H9 (cell line): ENCODE results near the gene AQP12A. TPM values are rescaled to one million over a fixed set of nuclear protein-coding genes. Genes with fewer than 3 reads are reported as not detected.

Experiments
- DNase-seq: peaks from one replicate; pipeline ENCODE4 v3.0.0-alpha.2; 2017
- H2AFZ ChIP-seq: one replicate; pipeline ENCODE4 v1.6.1; 2013; ENCODE audit warnings: mild to moderate bottlenecking, low read length, control low read depth, moderate library complexity
- H2AK5ac ChIP-seq: 2 replicates; pipeline ENCODE4 v1.6.1; 2013; ENCODE audit warnings: low read length, control low read depth, mixed read lengths; ENCODE audit not compliant: insufficient read length
- H2BK120ac ChIP-seq: one replicate; pipeline ENCODE4 v1.6.1; 2013; ENCODE audit warnings: low read depth, mild to moderate bottlenecking, low read length, control low read depth, inconsistent platforms; ENCODE audit not compliant: poor library complexity, severe bottlenecking
- H2BK12ac ChIP-seq: 2 replicates; pipeline ENCODE4 v1.6.1; 2013; ENCODE audit warnings: low read length, control low read depth, mixed read lengths, low read depth; ENCODE audit not compliant: insufficient read length
- H2BK15ac ChIP-seq: 2 replicates; pipeline ENCODE4 v1.6.1; 2013; ENCODE audit warnings: low read depth, low read length, control low read depth
- H2BK20ac ChIP-seq: one replicate; pipeline ENCODE4 v1.6.1; 2013; ENCODE audit warnings: low read depth, mild to moderate bottlenecking, low read length, control low read depth, inconsistent platforms; ENCODE audit not compliant: poor library complexity, severe bottlenecking
- H2BK5ac ChIP-seq: 2 replicates; pipeline ENCODE4 v1.6.1; 2013; ENCODE audit warnings: low read length, control low read depth, mixed read lengths; ENCODE audit not compliant: insufficient read length
- H3K14ac ChIP-seq: 2 replicates; pipeline ENCODE4 v1.6.1; 2013; ENCODE audit warnings: low read length, control low read depth; ENCODE audit not compliant: insufficient read depth
- H3K18ac ChIP-seq: 2 replicates; pipeline ENCODE4 v1.6.1; 2013; ENCODE audit warnings: low read depth, mild to moderate bottlenecking, mixed read lengths, low read length, control low read depth; ENCODE audit not compliant: insufficient read length
- H3K23ac ChIP-seq: 2 replicates; pipeline ENCODE4 v1.6.1; 2013; ENCODE audit warnings: low read length, control low read depth, mixed read lengths, low read depth; ENCODE audit not compliant: insufficient read length
- H3K23me2 ChIP-seq: 2 replicates; pipeline ENCODE4 v1.6.1; 2013; ENCODE audit warnings: low read depth, mild to moderate bottlenecking, mixed read lengths, low read length, control low read depth; ENCODE audit not compliant: insufficient read length, poor library complexity, severe bottlenecking
- H3K27ac ChIP-seq: 2 replicates; pipeline ENCODE4 v1.5.1; 2013; ENCODE audit warnings: low read length, control low read depth, mixed read lengths, low read depth; ENCODE audit not compliant: insufficient read length
- H3K27me3 ChIP-seq: 2 replicates; pipeline ENCODE4 v1.6.1; 2013; ENCODE audit warnings: low read length, control low read depth, inconsistent platforms; ENCODE audit not compliant: insufficient read depth
- H3K4ac ChIP-seq: 2 replicates; pipeline ENCODE4 v1.6.1; 2013; ENCODE audit warnings: low read depth, mild to moderate bottlenecking, control low read depth, inconsistent platforms, low read length, moderate library complexity
- H3K4me1 ChIP-seq: 2 replicates; pipeline ENCODE4 v1.6.1; 2013; ENCODE audit warnings: low read length, control low read depth, inconsistent platforms; ENCODE audit not compliant: insufficient read depth
- H3K4me2 ChIP-seq: 2 replicates; pipeline ENCODE4 v1.6.1; 2013; ENCODE audit warnings: low read length, control low read depth, mixed read lengths; ENCODE audit not compliant: insufficient read length, insufficient read depth
- H3K56ac ChIP-seq: 2 replicates; pipeline ENCODE4 v1.6.1; 2013; ENCODE audit warnings: low read depth, mild to moderate bottlenecking, mixed read lengths, low read length, control low read depth; ENCODE audit not compliant: insufficient read length
- H3K79me1 ChIP-seq: 2 replicates; pipeline ENCODE4 v1.6.1; 2013; ENCODE audit warnings: low read depth, mild to moderate bottlenecking, moderate library complexity, low read length, control low read depth, inconsistent platforms; ENCODE audit not compliant: insufficient read depth, poor library complexity, severe bottlenecking
- H3K79me2 ChIP-seq: 2 replicates; pipeline ENCODE4 v1.6.1; 2013; ENCODE audit warnings: low read length, control low read depth, inconsistent platforms; ENCODE audit not compliant: insufficient read depth
- H3K9ac ChIP-seq: 2 replicates; pipeline ENCODE4 v1.6.1; 2013; ENCODE audit warnings: low read length, control low read depth, mixed read lengths; ENCODE audit not compliant: insufficient read length; ENCODE audit errors: extremely low read depth
- H3K9me3 ChIP-seq: one replicate; pipeline ENCODE4 v1.6.1; 2013; ENCODE audit warnings: low read depth, low read length, inconsistent platforms; ENCODE audit not compliant: control insufficient read depth
- H3T11ph ChIP-seq: one replicate; pipeline ENCODE4 v1.6.1; 2013; ENCODE audit warnings: mild to moderate bottlenecking, low read length, control low read depth, inconsistent platforms
- H4K20me1 ChIP-seq: one replicate; pipeline ENCODE4 v1.6.1; 2013; ENCODE audit not compliant: control insufficient read depth, insufficient read length, insufficient read depth
- H4K5ac ChIP-seq: 2 replicates; pipeline ENCODE4 v1.6.1; 2013; ENCODE audit warnings: low read depth, mild to moderate bottlenecking, mixed read lengths, low read length, control low read depth; ENCODE audit not compliant: insufficient read length
- H4K8ac ChIP-seq: replicated peaks from 2 replicates; pipeline ENCODE4 v1.6.1; 2013; ENCODE audit warnings: low read length, control low read depth, mixed read lengths, low read depth; ENCODE audit not compliant: insufficient read length
- H4K91ac ChIP-seq: 2 replicates; pipeline ENCODE4 v1.6.1; 2013; ENCODE audit warnings: low read depth, mild to moderate bottlenecking, moderate library complexity, mixed read lengths, low read length, control low read depth; ENCODE audit not compliant: insufficient read length
- H3K27ac Mint-ChIP-seq, 3 experiments: 2 replicates in 2 of 3; 3 replicates in 1 of 3; pipeline ENCODE4 v1.8.0; 2020 to 2021; ENCODE audit warnings: mixed read lengths in 3 of 3, mild to moderate bottlenecking in 1 of 3, moderate library complexity in 1 of 3
- H3K27me3 Mint-ChIP-seq: 2 replicates; pipeline ENCODE4 v1.8.0; 2021; ENCODE audit warnings: low read depth, mild to moderate bottlenecking, moderate library complexity, mixed read lengths
- H3K36me3 Mint-ChIP-seq, 3 experiments: 2 replicates in 2 of 3; 3 replicates in 1 of 3; pipeline ENCODE4 v1.8.0; 2020 to 2021; ENCODE audit warnings: low read depth in 3 of 3, mixed read lengths in 3 of 3; ENCODE audit not compliant: insufficient read depth in 1 of 3
- H3K4me1 Mint-ChIP-seq, 2 experiments: 2 replicates each; pipeline ENCODE4 v1.8.0; 2020; ENCODE audit warnings: mixed read lengths in 2 of 2
- H3K4me3 Mint-ChIP-seq, 2 experiments: 2 replicates in 1 of 2; 3 replicates in 1 of 2; pipeline ENCODE4 v1.8.0; 2020 to 2021; ENCODE audit warnings: mild to moderate bottlenecking in 2 of 2, mixed read lengths in 2 of 2, moderate library complexity in 1 of 2
- H3K9me3 Mint-ChIP-seq, 2 experiments: 2 replicates in 1 of 2; 3 replicates in 1 of 2; pipeline ENCODE4 v1.8.0; 2020; ENCODE audit warnings: mild to moderate bottlenecking in 2 of 2, mixed read lengths in 2 of 2, moderate library complexity in 1 of 2
- WGBS: extraction: QIAGEN DNeasy Blood & Tissue Kit; methylation state at CpG from one replicate; pipeline ENCODE4 v1.1.7; 2013; ENCODE audit warnings: missing lambda C conversion rate, low lambda C conversion rate, mixed read lengths; ENCODE audit not compliant: insufficient read length; ENCODE audit errors: extremely low coverage; 5-methylcytosine and 5-hydroxymethylcytosine counted together
- total RNA-seq: library from RNA; stranded (reverse); gene quantifications from 2 replicates; pipeline ENCODE4 v1.2.1, GENCODE V29; 2021
- TF ChIP-seq, protein P1 (sequence below): fragments of 200-600 bp; sonication (generic); conservative IDR thresholded peaks from 3 replicates; pipeline ENCODE4 v1.8.0; 2021; ENCODE audit warnings: antibody characterized with exemption, mild to moderate bottlenecking

AQP12A gene
- total RNA-seq, 1 experiment from 2014 or later, result not detected

DNA sequence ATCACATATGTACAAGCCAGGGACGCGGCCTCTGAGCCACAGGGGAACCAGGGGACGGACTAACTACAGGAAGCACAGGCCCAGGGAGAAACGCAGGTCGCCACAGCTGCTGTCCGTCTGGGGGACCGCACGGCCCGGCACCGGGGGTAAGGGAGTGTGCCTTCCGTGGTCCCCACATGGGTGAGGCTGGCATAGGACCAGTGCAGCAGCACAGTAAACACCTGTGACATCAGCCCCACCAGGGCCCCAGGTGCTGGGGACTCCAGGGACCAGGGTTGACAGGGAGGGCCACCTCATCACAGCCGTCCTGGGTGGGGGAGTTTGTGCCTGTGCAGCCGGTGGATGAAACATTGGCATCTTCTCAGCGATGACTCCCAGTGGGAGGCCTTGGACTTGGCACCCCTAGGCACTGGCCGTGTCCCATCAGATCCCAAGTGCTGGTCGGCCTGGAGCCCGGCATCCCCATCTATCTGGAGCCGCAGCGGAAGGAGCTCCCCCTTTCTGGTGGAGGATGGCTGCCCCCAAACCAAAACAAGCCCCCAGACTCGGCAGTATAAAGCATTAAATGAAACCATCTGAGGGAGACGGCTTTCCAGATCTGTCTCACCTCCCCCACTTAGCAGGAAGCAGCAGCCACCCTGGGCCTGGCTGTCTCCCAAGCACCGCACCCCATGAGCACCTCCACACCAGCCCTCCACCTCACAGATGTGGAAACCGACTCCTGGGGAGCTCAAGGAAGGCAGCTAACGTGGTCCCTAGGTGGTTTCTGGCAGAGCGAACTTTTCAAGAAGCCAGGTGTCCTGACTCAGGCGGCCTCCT is 22.5 kb downstream of the AQP12A start:
- no peak overlapping the region for H3K4me3 Mint-ChIP-seq
- no peak overlapping the region for H2BK120ac ChIP-seq
- H3K9ac ChIP-seq, result no peak overlapping the region
- TF ChIP-seq, protein P1, sequence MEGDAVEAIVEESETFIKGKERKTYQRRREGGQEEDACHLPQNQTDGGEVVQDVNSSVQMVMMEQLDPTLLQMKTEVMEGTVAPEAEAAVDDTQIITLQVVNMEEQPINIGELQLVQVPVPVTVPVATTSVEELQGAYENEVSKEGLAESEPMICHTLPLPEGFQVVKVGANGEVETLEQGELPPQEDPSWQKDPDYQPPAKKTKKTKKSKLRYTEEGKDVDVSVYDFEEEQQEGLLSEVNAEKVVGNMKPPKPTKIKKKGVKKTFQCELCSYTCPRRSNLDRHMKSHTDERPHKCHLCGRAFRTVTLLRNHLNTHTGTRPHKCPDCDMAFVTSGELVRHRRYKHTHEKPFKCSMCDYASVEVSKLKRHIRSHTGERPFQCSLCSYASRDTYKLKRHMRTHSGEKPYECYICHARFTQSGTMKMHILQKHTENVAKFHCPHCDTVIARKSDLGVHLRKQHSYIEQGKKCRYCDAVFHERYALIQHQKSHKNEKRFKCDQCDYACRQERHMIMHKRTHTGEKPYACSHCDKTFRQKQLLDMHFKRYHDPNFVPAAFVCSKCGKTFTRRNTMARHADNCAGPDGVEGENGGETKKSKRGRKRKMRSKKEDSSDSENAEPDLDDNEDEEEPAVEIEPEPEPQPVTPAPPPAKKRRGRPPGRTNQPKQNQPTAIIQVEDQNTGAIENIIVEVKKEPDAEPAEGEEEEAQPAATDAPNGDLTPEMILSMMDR, result no peak
- no peak overlapping the region for H3K18ac ChIP-seq
- no peak overlapping the region for H3K23ac ChIP-seq
- H3K9me3 Mint-ChIP-seq, result no peaks in the 10 kb centered on the region; a peak in 2 of 5 replicates
- no peaks in the 10 kb centered on the region for H3K79me1 ChIP-seq
- peak overlapping the region; percentile 35 to 78 (median 57); a peak in 4 of 7 replicates for H3K27ac Mint-ChIP-seq
- H3K4ac ChIP-seq, result no peak overlapping the region
- peaks cover 5% of the 10 kb centered on the region for H4K20me1 ChIP-seq
- no peak overlapping the region for H3K27ac ChIP-seq
- H3K23me2 ChIP-seq, result no peaks in the 10 kb centered on the region
- no peak overlapping the region for H4K8ac ChIP-seq
- no peaks in the 10 kb centered on the region; the same call in none of the 2 replicates for H3K27me3 Mint-ChIP-seq
- no peak overlapping the region for H3K4me2 ChIP-seq
- no peaks in the 10 kb centered on the region; a peak in 1 of 4 replicates for H3K4me1 Mint-ChIP-seq
- WGBS, result no CpG with 5 or more reads among the region's 26 CpGs
- H3K79me2 ChIP-seq, result no peaks in the 10 kb centered on the region
- H4K91ac ChIP-seq, result no peak overlapping the region
- no peak overlapping the region for H2AFZ ChIP-seq
- no peak overlapping the region; the same call in 1 of the 2 replicates for H3K14ac ChIP-seq
- no peaks in the 10 kb centered on the region for H3K4me1 ChIP-seq
- H3K27me3 ChIP-seq, result no peaks in the 10 kb centered on the region
- H4K5ac ChIP-seq, result no peak overlapping the region
- no peak overlapping the region for H3T11ph ChIP-seq
- no peak overlapping the region for H2BK5ac ChIP-seq
- H3K9me3 ChIP-seq, result no peaks in the 10 kb centered on the region
- H2BK12ac ChIP-seq, result no peak overlapping the region
- H2BK15ac ChIP-seq, result no peak overlapping the region
- no peak overlapping the region for H2BK20ac ChIP-seq
- H3K36me3 Mint-ChIP-seq, result peaks cover 10 to 22% (median 10%) of the 10 kb centered on the region in 3 experiments; a peak in 6 of 7 replicates
- no peak for DNase-seq
- no peak overlapping the region for H2AK5ac ChIP-seq
- H3K56ac ChIP-seq, result no peak overlapping the region
